ENCODE data around the gene ANO8.
A peak's percentile ranks its signal among the peaks of the same experiment; 100 is the strongest.

The ANO8 gene

GRCh38 chr19:17357078-17357666 is 22.5 kb upstream of the ANO8 start:
- DNase-seq (ENCODE audit: low read depth, low spot score) = no peak
- in situ Hi-C loops (cut with HindIII; ENCODE audit: low sequenced_read_pairs) = no loop called here
- no peak overlapping the region for H3K4me3 ChIP-seq (ENCODE audit: low read depth, low read length)
- no peak for TF ChIP-seq CTCF (IDR thresholded peaks at IDR 0.05; ENCODE audit: low read depth, low read length)

- TF ChIP-seq CTCF (IDR thresholded peaks at IDR 0.05; ENCODE audit: low read depth, low read length) = no peak
- H3K4me3 ChIP-seq (ENCODE audit: low read depth, low read length) = no peak overlapping the region
- in situ Hi-C loops (cut with HindIII; ENCODE audit: low sequenced_read_pairs) = no loop called here
- no peak for DNase-seq (ENCODE audit: low read depth, low spot score)
These were observed 18.7 kb upstream of the ANO8 start for GRCh38 chr19:17353386-17353785.

GRCh38 chr19:17352608-17353280 is 18.1 kb upstream of the ANO8 start:
- in situ Hi-C loops (cut with HindIII; ENCODE audit: low sequenced_read_pairs) = no loop called here
- H3K4me3 ChIP-seq (ENCODE audit: low read depth, low read length) = no peak overlapping the region
- TF ChIP-seq CTCF (IDR thresholded peaks at IDR 0.05; ENCODE audit: low read depth, low read length) = no peak
- DNase-seq (ENCODE audit: low read depth, low spot score) = no peak

- no peak for DNase-seq (ENCODE audit: low read depth, low spot score)
- no peak for TF ChIP-seq CTCF (IDR thresholded peaks at IDR 0.05; ENCODE audit: low read depth, low read length)
- no peak overlapping the region for H3K4me3 ChIP-seq (ENCODE audit: low read depth, low read length)
- in situ Hi-C loops (cut with HindIII; ENCODE audit: low sequenced_read_pairs) = no loop called here
These were observed 17.3 kb upstream of the ANO8 start for GRCh38 chr19:17351815-17352435.

- DNase-seq (ENCODE audit: low read depth, low spot score) = peak; percentile 78
- in situ Hi-C loops (cut with HindIII; ENCODE audit: low sequenced_read_pairs) = no loop called here
- TF ChIP-seq CTCF (IDR thresholded peaks at IDR 0.05; ENCODE audit: low read depth, low read length) = no peak
- no peak overlapping the region for H3K4me3 ChIP-seq (ENCODE audit: low read depth, low read length)
These were observed 14.0 kb upstream of the ANO8 start for GRCh38 chr19:17348700-17349099.

GRCh38 chr19:17347877-17348276 is 13.2 kb upstream of the ANO8 start:
- no peak overlapping the region for H3K4me3 ChIP-seq (ENCODE audit: low read depth, low read length)
- in situ Hi-C loops (cut with HindIII; ENCODE audit: low sequenced_read_pairs) = no loop called here
- TF ChIP-seq CTCF (IDR thresholded peaks at IDR 0.05; ENCODE audit: low read depth, low read length) = no peak
- DNase-seq (ENCODE audit: low read depth, low spot score) = no peak

Measured in astrocyte of the spinal cord (primary cell).